Fibroblast of villous mesenchyme (primary cell): ENCODE data around the gene RNASE4. TPM values are rescaled to one million over a fixed set of nuclear protein-coding genes. Genes with fewer than 3 reads are reported as not detected.

Experiments
- DNase-seq: peaks from one replicate; pipeline ENCODE4 v3.0.0-alpha.2; 2010; ENCODE audit warnings: low read depth
- H3K4me3 ChIP-seq: 2 replicates; pipeline ENCODE4 v1.5.1; 2011; ENCODE audit warnings: low read depth, mild to moderate bottlenecking, low read length
- total RNA-seq: library from RNA; depleted of rRNA; stranded (reverse); fragments of >200 nt; gene quantifications from 2 replicates; pipeline ENCODE4 v1.2.3, GENCODE V29; 2012
- TF ChIP-seq, protein P1 (sequence below): IDR thresholded peaks from 2 replicates; pipeline ENCODE4 v1.5.1; 2012; ENCODE audit warnings: low read depth, mild to moderate bottlenecking, low read length; ENCODE audit not compliant: insufficient read depth

RNASE4 gene
- total RNA-seq, 1 donor = 6.9 TPM

DNA sequence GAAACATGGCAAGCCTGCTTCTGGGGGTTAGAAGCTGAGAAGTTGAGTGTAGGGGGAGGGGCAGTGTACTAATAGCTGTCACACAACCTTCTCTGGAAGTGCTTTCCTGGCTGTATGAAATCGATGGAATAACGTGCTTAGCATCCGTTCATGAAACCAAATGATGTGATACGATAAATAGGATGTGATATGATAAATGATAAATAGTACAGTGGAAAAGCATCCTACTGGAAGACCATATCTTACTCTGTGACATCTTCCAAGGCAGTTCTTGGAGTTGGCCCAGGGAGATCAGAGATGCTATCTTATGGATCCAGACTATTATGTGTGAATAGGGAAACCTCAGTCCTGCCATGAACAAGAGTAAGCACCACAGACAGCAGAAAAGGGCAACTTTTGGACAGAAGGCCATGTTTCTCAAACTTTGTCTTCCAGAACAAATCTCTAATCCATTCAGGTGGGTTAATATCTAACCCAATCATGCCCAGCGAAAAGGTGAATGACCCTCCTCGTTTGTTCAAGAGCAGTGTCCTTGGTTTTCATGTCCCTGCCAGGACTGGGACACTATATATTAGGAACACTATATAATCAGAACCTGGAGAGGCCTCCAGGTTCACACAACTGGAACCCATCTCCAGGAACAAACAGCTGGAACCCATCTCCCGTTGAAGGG is 3.9 kb downstream of the RNASE4 start, which contains the start of gene ANG:
Gene ANG (plus strand): TSS at position 598 of the 673 bp plus-strand sequence. CDS start 4,801 bp downstream, outside the sequence.
- no peak within 1 kb of the TSS for H3K4me3 ChIP-seq
- no peak for DNase-seq
- TF ChIP-seq, protein P1, sequence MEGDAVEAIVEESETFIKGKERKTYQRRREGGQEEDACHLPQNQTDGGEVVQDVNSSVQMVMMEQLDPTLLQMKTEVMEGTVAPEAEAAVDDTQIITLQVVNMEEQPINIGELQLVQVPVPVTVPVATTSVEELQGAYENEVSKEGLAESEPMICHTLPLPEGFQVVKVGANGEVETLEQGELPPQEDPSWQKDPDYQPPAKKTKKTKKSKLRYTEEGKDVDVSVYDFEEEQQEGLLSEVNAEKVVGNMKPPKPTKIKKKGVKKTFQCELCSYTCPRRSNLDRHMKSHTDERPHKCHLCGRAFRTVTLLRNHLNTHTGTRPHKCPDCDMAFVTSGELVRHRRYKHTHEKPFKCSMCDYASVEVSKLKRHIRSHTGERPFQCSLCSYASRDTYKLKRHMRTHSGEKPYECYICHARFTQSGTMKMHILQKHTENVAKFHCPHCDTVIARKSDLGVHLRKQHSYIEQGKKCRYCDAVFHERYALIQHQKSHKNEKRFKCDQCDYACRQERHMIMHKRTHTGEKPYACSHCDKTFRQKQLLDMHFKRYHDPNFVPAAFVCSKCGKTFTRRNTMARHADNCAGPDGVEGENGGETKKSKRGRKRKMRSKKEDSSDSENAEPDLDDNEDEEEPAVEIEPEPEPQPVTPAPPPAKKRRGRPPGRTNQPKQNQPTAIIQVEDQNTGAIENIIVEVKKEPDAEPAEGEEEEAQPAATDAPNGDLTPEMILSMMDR = no peak

DNA sequence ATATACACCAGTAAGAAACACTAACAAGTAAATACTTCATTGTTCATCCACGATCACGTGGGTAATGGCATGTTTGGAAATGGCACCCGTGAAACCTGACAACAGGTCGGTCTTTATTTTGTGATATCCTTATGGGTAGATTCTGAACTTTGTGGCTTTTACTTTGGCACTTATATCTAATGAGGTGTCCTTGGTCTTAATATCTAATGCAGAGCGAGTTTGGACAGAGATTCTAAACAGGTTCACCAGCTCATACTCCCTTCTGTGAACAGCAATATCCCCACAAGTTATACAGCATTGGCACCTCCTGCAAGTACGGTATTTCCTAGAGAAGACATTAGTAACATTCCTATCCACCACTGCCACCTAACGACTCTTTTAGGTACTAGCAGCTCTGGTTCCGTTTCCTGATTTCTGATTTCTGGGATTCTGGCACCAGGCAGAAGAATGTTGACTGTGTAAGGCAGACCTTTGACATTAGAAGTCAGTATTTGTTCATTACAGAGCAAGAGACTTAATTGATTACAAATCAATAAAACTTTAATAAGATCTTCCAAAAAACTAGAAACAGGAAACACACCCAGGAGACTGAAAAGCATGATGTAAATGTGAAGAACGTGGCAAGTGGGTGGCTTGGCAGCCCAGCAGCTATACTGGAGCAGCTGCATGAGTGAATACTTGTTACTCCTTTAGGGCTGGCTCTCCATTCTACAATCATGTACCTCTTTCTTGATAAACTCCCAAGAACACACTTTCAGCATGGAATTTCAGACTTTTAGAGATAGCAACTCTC is 6.7 kb downstream of the RNASE4 start:
- DNase-seq = peak; percentile 69
- TF ChIP-seq, protein P1 = peak; percentile 89
- H3K4me3 ChIP-seq = no peak overlapping the region

DNA sequence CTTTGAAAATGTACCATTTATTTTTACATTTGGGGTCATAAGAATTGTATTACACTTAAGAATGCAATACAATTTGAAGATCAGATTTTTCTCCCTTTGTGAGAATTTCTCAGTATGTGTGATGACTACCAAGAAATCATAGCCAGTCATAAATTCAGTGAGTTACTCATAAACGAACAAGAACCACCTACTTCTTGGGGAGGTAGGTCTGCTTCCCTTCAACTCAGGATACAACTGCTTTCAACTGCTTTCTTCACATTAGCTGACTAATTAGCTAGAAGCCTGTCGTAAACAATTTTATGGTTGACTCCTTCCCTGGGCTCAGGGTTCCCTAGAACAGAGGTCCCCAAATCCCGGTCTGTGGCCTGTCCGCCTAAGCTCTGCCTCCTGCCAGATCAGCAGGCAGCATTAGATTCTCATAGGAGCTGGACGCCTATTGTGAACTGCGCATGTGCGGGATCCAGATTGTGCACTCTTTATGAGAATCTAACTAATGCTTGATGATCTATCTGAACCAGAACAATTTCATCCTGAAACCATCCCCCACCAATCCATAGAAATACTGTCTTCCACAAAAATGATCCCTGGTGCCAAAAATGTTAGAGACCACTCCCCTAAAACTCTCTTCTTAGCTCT is 7.9 kb downstream of the RNASE4 start:
- DNase-seq = peak; percentile 10
- peak overlapping the region; percentile 33 for H3K4me3 ChIP-seq
- TF ChIP-seq, protein P1 = no peak

DNA sequence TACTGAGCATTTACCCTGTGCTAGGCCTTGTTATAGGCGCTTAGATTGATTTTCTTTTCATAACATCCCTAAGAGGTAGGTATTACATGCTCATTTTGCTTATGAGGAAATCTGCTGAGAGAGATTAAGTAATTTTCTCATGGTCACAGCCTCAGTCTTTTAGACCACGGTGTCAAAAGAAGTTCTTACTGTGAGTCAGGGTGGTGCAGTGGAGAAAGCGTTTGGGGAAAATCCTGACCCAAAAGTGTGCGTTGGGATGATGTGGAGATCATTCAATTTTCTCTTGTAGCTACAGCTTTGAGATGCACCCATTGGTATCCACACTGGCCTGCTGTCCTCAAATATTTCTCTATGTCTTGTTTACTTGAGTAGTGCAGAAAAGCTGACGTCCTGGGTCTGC is 12.4 kb downstream of the RNASE4 start:
- TF ChIP-seq, protein P1 = no peak
- no peak for DNase-seq
- H3K4me3 ChIP-seq = no peak overlapping the region

DNA sequence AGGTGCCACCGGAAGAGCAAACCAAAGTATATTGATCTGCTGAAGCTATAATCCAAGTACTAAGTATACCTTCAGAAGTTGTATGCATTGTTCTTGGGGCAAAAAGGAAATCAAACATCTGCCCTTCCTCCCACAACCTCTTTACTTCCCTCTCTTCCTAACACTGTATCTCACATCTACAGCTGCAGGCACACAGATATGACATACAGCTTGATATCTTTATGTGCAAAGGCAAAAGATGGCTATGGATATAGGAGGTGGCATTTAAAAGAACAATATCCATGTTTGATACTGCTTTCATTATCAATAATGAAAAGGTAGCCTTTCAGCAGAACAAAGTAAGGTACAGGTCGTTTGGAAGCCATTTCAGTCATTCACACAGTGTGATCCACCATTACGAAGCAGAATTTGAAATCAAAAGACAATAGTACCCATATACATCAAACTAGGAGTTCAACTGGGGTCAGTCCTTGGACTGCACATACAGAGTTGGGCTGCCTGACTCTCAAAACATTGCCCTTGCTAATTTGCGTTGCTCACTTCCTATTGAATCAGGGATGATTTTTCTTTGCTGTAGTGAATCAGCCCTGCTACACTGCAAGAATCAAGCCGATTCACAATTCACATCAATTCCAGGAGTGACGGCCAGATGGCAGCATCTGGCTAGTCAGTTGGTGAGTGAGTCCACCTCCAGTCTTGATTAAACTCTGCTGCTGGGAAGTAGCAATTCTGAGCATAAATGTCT is 13.1 kb downstream of the RNASE4 start:
- DNase-seq = peak; percentile 59
- TF ChIP-seq, protein P1 = peak; percentile 73

DNA sequence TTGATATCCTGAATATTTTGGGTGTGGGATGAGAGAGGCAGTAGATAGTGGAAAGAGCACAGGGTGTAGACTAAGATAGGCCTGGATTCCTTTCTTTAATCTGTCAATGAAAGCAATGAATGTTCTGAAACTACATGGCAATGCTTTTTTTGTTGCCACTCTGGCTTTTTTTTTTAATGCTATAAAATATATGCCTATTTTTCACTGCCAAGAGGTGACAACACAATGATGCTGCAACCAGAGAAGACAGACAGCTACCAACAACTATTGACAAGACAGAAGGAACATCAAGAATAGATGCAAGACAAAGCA is 13.6 kb downstream of the RNASE4 start:
- H3K4me3 ChIP-seq = no peak overlapping the region
- TF ChIP-seq, protein P1 = no peak
- DNase-seq = no peak

More for the DNA sequence above, 13.1 kb downstream of the RNASE4 start:
- H3K4me3 ChIP-seq = no peak overlapping the region
